Measurements from ENCODE around the gene APOD. TPM values are rescaled to one million over a fixed set of nuclear protein-coding genes. Genes with fewer than 3 reads are reported as not detected.
"Not testable (repeated sequence)": the region's sequence is repeated elsewhere in the genome, so short reads cannot be mapped to it uniquely, and the experiment has no call there.

The APOD gene
- total and polyA plus RNA-seq, 9 of the 15 experiments (the other 6 are each of a cell fraction or from before 2014, with no cell fraction given) = 0.18 to 0.50 (median 0.35) TPM; not detected in 1

DNA sequence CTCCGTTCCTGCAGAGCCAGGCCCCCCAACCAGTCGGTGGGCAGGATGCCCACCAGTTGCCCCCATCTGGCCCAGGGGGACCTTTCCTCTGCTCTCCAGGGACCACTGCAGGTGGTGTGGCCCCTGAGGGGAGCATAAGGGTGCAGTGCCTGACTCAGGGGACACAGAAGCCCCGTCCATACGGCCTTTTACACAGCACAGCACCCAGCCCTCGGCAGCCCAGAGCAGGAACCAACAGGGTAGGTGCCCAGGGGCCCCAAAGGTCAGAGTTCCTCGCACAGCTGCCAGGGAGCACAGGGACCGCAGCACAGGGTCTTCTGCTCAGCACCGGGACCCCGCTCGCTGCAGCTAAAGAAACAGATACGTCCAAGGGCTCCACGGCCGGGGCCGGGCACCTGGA lies 40.4 kb upstream of the APOD start:
- H4K20me1 ChIP-seq (replicated peaks; ENCODE audit: control insufficient read depth, insufficient read depth, low read length); H3K79me2 ChIP-seq (ENCODE audit: control insufficient read depth, insufficient read depth, low read length); FAIRE-seq; CTCF ChIA-PET (ENCODE audit: low intra/inter-chr PET ratio); POLR2A ChIA-PET; H3K27ac ChIP-seq (ENCODE audit: extremely low read depth, low read depth, low read length); H3K9me3 ChIP-seq (replicated peaks; ENCODE audit: control insufficient read depth, insufficient read depth, low read depth, low read length); BruUV-seq (replicated peaks); DNase-seq (ENCODE audit: extremely low read depth in 1 of 4, low spot score in 3 of 4); H3K4me3 ChIP-seq; H3K9ac ChIP-seq (ENCODE audit: insufficient read depth in 1 of 2, low read depth in 2 of 2, low read length in 2 of 2); H3K4me2 ChIP-seq (ENCODE audit: insufficient read depth, low read length); H3K9me1 ChIP-seq (ENCODE audit: control insufficient read depth, insufficient read depth, low read length); H3K36me3 ChIP-seq (ENCODE audit: control insufficient read depth, insufficient read depth, low read length); H2AFZ ChIP-seq (ENCODE audit: low read depth, low read length): not testable (repeated sequence)
- no CpG with 5 or more reads among the region's 14 CpGs for WGBS (ENCODE audit: insufficient coverage, low coverage, missing lambda C conversion rate)
- H3K27me3 ChIP-seq (ENCODE audit: control insufficient read depth in 2 of 2, insufficient read depth in 2 of 2, low read length in 2 of 2) = peaks cover 0 to 12% of the 10 kb centered on the region in 2 experiments; a peak in 2 of 5 replicates
- H3K4me1 ChIP-seq (replicated peaks in 1 of 2; ENCODE audit: control insufficient read depth in 2 of 2, insufficient read depth in 2 of 2, low read length in 2 of 2) = peaks cover 0 to 14% of the 10 kb centered on the region in 2 experiments; a peak in 2 of 5 replicates
- peak; percentile 2 for ATAC-seq
- intact Hi-C loops (cut with micrococcal nuclease) = loop anchor here (10.0 kb wide), 2 partner anchors 121 to 231 kb away; no protein-coding TSS in a partner anchor
- in situ Hi-C loops (cut with MboI) = loop anchor here (10.0 kb wide), 1 partner anchor 231 kb away; no protein-coding TSS in a partner anchor

DNA sequence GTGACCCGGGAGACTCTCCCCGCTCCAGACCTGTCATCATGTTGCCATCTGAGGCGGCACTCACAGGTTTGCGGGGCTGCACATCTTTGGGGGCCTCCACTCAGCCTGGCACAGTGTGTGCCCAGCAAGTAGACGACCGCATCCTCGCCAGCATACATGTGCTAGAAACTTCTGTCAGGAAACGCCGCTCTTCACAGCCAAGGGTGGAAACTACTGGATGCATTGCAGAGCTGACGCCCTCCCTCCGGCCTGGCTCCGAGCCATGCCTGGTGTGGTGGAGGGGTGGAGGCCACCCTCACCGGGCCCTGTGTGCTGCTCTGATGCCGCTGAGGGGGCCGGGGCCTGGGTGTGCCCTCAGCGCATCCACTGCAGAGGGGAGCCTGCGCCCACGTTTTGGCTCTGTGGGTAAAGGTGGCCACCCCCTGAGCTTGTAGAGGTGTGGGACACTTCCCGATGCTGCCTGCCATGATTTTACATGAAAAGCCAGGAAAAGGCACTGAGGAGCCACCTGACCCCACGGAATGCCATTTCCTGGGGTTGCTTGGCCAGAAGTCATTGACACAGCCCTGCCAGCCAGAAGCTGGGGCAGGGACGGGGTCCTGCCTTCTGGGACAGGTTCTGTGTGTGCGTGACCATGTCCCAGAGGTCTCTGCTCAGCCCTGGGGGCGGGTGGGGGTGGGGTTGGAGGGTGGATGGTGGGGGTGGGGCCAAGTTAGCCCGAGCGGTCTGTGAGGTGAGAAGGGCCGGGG lies 39.7 kb upstream of the APOD start:
- BruUV-seq (replicated peaks); POLR2A ChIA-PET; H3K79me2 ChIP-seq (ENCODE audit: control insufficient read depth, insufficient read depth, low read length); FAIRE-seq; H3K9ac ChIP-seq (ENCODE audit: insufficient read depth in 1 of 2, low read depth in 2 of 2, low read length in 2 of 2); H3K9me3 ChIP-seq (replicated peaks; ENCODE audit: control insufficient read depth, insufficient read depth, low read depth, low read length); ATAC-seq; H3K27ac ChIP-seq (ENCODE audit: extremely low read depth, low read depth, low read length); H4K20me1 ChIP-seq (replicated peaks; ENCODE audit: control insufficient read depth, insufficient read depth, low read length); H3K9me1 ChIP-seq (ENCODE audit: control insufficient read depth, insufficient read depth, low read length); H3K4me3 ChIP-seq; H3K4me2 ChIP-seq (ENCODE audit: insufficient read depth, low read length); DNase-seq (ENCODE audit: extremely low read depth in 1 of 4, low spot score in 3 of 4); H2AFZ ChIP-seq (ENCODE audit: low read depth, low read length); H3K36me3 ChIP-seq (ENCODE audit: control insufficient read depth, insufficient read depth, low read length); CTCF ChIA-PET (ENCODE audit: low intra/inter-chr PET ratio): not testable (repeated sequence)
- H3K27me3 ChIP-seq (ENCODE audit: control insufficient read depth in 2 of 2, insufficient read depth in 2 of 2, low read length in 2 of 2) = peaks cover 0 to 12% of the 10 kb centered on the region in 2 experiments; a peak in 2 of 5 replicates
- 70% methylated on average over 11 of the region's 26 CpGs for WGBS (ENCODE audit: insufficient coverage, low coverage, missing lambda C conversion rate)
- peaks cover 0 to 12% of the 10 kb centered on the region in 2 experiments; a peak in 2 of 5 replicates for H3K4me1 ChIP-seq (replicated peaks in 1 of 2; ENCODE audit: control insufficient read depth in 2 of 2, insufficient read depth in 2 of 2, low read length in 2 of 2)
- in situ Hi-C loops (cut with MboI) (loop anchor here (10.0 kb wide), 1 partner anchor 231 kb away; no protein-coding TSS in a partner anchor), intact Hi-C loops (cut with micrococcal nuclease) (loop anchor here (10.0 kb wide), 2 partner anchors 121 to 231 kb away; no protein-coding TSS in a partner anchor)
